Ovary (tissue), 3 donors: ENCODE measurements around the gene DIRAS1.

Experiments used
- EP300 ChIP-seq: sonication (generic); formaldehyde crosslinking; IDR thresholded peaks from one replicate; pipeline ENCODE4 v1.6.1; 2017; ENCODE audit warnings: antibody characterized with exemption
- POLR2A ChIP-seq: fragments of 450-650 bp; IDR thresholded peaks from one replicate; pipeline ENCODE4 v1.6.1; 2017; ENCODE audit warnings: antibody characterized with exemption, mild to moderate bottlenecking, moderate library complexity
- TF ChIP-seq, protein P1 (sequence below), 3 donors: fragments of 450-650 bp in 2 of 3; fragments of 200-600 bp in 1 of 3; IDR thresholded peaks; one replicate each; pipeline versions ENCODE4 v1.5.1 to v1.8.0; 2016 to 2022; ENCODE audit warnings: antibody characterized with exemption in 3 of 3, mild to moderate bottlenecking in 1 of 3
- donor health status: DM: no; HTN: no; CAD: no.

GRCh38 chr19:2666344-2666994 lies 54.7 kb downstream of the DIRAS1 start:
- TF ChIP-seq, protein P1, sequence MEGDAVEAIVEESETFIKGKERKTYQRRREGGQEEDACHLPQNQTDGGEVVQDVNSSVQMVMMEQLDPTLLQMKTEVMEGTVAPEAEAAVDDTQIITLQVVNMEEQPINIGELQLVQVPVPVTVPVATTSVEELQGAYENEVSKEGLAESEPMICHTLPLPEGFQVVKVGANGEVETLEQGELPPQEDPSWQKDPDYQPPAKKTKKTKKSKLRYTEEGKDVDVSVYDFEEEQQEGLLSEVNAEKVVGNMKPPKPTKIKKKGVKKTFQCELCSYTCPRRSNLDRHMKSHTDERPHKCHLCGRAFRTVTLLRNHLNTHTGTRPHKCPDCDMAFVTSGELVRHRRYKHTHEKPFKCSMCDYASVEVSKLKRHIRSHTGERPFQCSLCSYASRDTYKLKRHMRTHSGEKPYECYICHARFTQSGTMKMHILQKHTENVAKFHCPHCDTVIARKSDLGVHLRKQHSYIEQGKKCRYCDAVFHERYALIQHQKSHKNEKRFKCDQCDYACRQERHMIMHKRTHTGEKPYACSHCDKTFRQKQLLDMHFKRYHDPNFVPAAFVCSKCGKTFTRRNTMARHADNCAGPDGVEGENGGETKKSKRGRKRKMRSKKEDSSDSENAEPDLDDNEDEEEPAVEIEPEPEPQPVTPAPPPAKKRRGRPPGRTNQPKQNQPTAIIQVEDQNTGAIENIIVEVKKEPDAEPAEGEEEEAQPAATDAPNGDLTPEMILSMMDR (IDR thresholded peaks at IDR 0.05), result no peak
- TF ChIP-seq POLR2A (no peak), EP300 (no peak)
